Vagina (tissue), 2 donors: ENCODE data around the gene PSMF1.

Source experiments
- CTCF ChIP-seq, 3 experiments: fragments of 450-650 bp in 2 of 3; fragments of 200-600 bp in 1 of 3; sonication (generic) in 1 of 3; IDR thresholded peaks; one replicate each; pipeline ENCODE4 v1.5.1; 2017 to 2019; ENCODE audit warnings: antibody characterized with exemption in 3 of 3, mild to moderate bottlenecking in 2 of 3, moderate library complexity in 2 of 3
- POLR2A ChIP-seq, 2 donors: fragments of 450-650 bp; IDR thresholded peaks; one replicate each; pipeline ENCODE4 v1.6.1; 2017; ENCODE audit warnings: antibody characterized with exemption in 2 of 2, mild to moderate bottlenecking in 2 of 2, moderate library complexity in 2 of 2

DNA sequence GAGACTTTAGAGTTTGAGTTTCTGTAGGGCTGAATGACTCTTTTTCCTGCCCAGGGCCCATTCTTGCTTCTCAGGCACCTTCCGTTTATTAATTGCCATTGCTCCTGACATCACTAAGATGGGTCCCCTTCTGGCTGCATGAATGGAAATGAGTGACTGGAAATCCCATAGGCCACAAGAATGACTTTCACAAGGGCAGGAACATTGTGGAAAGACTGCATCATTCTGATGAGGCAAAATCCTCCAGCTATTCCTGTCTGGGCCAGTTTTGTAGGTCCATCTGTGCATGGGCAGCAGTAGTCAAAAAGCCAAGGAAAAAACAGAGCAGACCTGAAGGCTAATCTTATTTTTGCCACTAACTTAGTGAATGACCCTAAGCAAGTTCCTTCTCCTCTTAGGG is 47.1 kb downstream of the PSMF1 start:
- TF ChIP-seq CTCF (IDR thresholded peaks at IDR 0.05) (no peak), POLR2A (IDR thresholded peaks at IDR 0.05) (no peak)
